Effector CD8-positive, alpha-beta T cell (primary cell): ENCODE measurements around the gene MARCHF7.

Source experiments
- DNase-seq: peaks from one replicate; lab custom pipeline; 2025; lab: John Stamatoyannopoulos, UW

Gene MARCHF7

DNA sequence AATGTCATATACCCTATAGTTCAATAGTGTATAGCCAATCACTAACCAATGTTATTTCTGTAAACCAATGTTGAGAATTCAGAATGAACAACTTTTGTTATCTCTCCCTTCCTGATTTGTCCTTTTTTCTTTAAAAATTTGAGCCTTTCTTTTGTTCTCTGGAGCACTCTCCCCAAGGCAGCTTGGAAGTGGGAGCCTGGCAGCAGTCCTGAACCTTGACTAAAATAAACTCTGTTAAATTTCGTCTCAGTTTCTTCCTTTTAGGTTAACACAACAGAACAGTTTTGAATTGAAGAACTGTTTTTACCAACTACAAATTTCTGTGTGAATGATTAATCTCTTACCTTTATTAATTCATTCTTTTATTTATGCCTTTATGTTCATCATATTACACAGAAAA, 49.8 kb downstream of the MARCHF7 start:
- DNase-seq, result no peak
